Ishikawa (cell line): ENCODE measurements around the gene CCDC86.

Experiments
- CEBPB ChIP-seq: IDR thresholded peaks from 2 replicates; pipeline ENCODE4 v1.6.1; 2012
- CREB1 ChIP-seq: IDR thresholded peaks from 2 replicates; pipeline ENCODE4 v1.6.1; 2012; ENCODE audit warnings: low read depth
- EGR1 ChIP-seq: IDR thresholded peaks from 2 replicates; pipeline ENCODE4 v1.6.1; 2012
- EP300 ChIP-seq: IDR thresholded peaks from 2 replicates; pipeline ENCODE4 v1.6.1; 2012; ENCODE audit warnings: borderline replicate concordance
- FOXM1 ChIP-seq: IDR thresholded peaks from 2 replicates; pipeline ENCODE4 v1.6.1; 2012; ENCODE audit warnings: low read depth, borderline replicate concordance
- MAX ChIP-seq: IDR thresholded peaks from 2 replicates; pipeline ENCODE4 v1.6.1; 2012
- RAD21 ChIP-seq: IDR thresholded peaks from 2 replicates; pipeline ENCODE4 v1.6.1; 2012; ENCODE audit warnings: low read depth
- REST ChIP-seq: IDR thresholded peaks from 2 replicates; pipeline ENCODE4 v1.6.1; 2012; ENCODE audit warnings: low read depth, mild to moderate bottlenecking
- TAF1 ChIP-seq: IDR thresholded peaks from 2 replicates; pipeline ENCODE4 v1.6.1; 2012; ENCODE audit warnings: low read depth, mild to moderate bottlenecking
- USF1 ChIP-seq: IDR thresholded peaks from 2 replicates; pipeline ENCODE4 v1.6.1; 2012
- YY1 ChIP-seq: IDR thresholded peaks from 2 replicates; pipeline ENCODE4 v1.6.1; 2012; ENCODE audit warnings: low read depth
- ZBTB7A ChIP-seq: IDR thresholded peaks from 2 replicates; pipeline ENCODE4 v1.6.1; 2012; ENCODE audit warnings: low read depth

GRCh38 chr11:60825118-60825517 lies 16.8 kb upstream of the CCDC86 start:
- TF ChIP-seq YY1: no peak
- no peak for TF ChIP-seq REST
- TF ChIP-seq CREB1: no peak
- TF ChIP-seq RAD21: no peak
- no peak for TF ChIP-seq MAX
- TF ChIP-seq CEBPB: no peak
- TF ChIP-seq TAF1: no peak
- TF ChIP-seq EP300: no peak
- no peak for TF ChIP-seq EGR1
- no peak for TF ChIP-seq USF1
- no peak for TF ChIP-seq ZBTB7A
- no peak for TF ChIP-seq FOXM1
